Measurements from ENCODE around the gene WRAP53. TPM values are rescaled to one million over a fixed set of nuclear protein-coding genes. Genes with fewer than 3 reads are reported as not detected.

Gene WRAP53
- total and polyA plus RNA-seq, 4 experiments from 2014 or later, result 9.8 to 13.1 (median 12.2) TPM

DNA sequence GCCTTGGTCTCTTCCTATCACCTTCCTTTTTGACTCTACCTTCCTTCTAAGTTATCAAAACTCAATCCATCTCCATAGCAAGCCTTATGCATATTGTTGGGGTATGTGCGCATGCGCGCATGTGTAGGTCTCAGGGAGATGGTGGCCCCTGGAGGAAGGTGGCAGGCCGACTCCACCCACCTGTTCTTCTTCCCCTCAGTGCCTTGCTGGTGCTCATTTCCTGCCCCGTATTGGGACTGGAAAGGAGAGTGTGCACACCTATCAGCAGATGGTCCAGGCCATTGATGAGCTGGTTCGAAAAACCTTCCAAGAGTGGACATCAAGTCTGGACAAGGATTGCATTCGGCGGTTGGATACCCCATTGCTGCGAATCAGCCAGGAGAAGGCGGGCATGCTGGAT is 54.5 kb downstream of the WRAP53 start:
- no peak overlapping the region for H3K4me3 Mint-ChIP-seq
- intact Hi-C loops (cut with micrococcal nuclease), result loop anchor here (1.0 kb wide), 5 partner anchors 80 to 299 kb away; no protein-coding TSS in a partner anchor
- H3K4me3 ChIP-seq (ENCODE audit: low read length in 2 of 2), result no peak overlapping the region
- H3K27me3 ChIP-seq (ENCODE audit: insufficient read depth, low read length), result no peaks in the 10 kb centered on the region
- no peaks in the 10 kb centered on the region for H3K4me1 ChIP-seq (ENCODE audit: insufficient read depth, low read length)
- no peaks in the 10 kb centered on the region for H3K36me3 Mint-ChIP-seq
- H3K27ac Mint-ChIP-seq, result no peak overlapping the region
- H3K27ac ChIP-seq (ENCODE audit: low read depth, low read length), result no peak overlapping the region
- no peaks in the 10 kb centered on the region for H3K9me3 ChIP-seq (ENCODE audit: control insufficient read depth in 1 of 2, low read length in 2 of 2)
- DNase-seq, result no peak
- peaks cover 15 to 20% of the 10 kb centered on the region in 2 donors for H3K27me3 Mint-ChIP-seq
- H3K4me1 Mint-ChIP-seq, result peaks cover 0 to 4% (median 2%) of the 10 kb centered on the region in 4 donors
- ChIA-PET CTCF (ENCODE audit: partially characterized antibody) (interaction anchor here (1.3 to 3.4 kb wide), 10 partner anchors 10 to 317 kb away, joined by 3 to 13 read pairs (median 6); partner anchors contain the start of gene RNF227), POLR2A (ENCODE audit: partially characterized antibody) (no interaction called here)
- no peaks in the 10 kb centered on the region for H3K36me3 ChIP-seq (ENCODE audit: insufficient read depth, low read length)
- no peaks in the 10 kb centered on the region for H3K9me3 Mint-ChIP-seq

DNA sequence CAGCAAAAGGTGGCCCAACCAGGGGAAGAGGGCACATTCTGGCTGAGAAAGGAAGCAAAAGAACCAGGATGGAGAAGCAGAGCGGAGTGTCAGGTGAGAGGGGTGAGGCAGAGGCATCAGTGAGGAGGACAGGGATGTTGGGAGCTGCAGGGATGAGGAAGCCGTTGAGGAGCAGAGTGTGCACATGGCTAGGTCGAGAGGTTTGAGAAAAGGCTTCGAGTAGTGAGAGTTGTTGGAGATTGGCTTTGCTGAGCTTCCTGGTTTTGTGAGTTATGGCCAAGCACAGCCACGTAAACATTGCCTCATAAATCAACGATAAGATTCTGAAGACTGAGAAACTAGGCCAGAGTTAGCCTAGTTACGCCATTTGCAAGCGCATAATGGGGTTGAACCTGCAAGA is 56.1 kb downstream of the WRAP53 start:
- no peak overlapping the region for H3K4me3 ChIP-seq (ENCODE audit: low read length in 2 of 2)
- H3K27me3 Mint-ChIP-seq, result peaks cover 14 to 18% of the 10 kb centered on the region in 2 donors
- CTCF ChIA-PET (ENCODE audit: partially characterized antibody), result interaction anchor here (0.7 to 3.4 kb wide), 10 partner anchors 9 to 316 kb away, joined by 3 to 13 read pairs (median 5); partner anchors contain the start of gene RNF227
- no peak overlapping the region for H3K27ac Mint-ChIP-seq
- DNase-seq, result no peak
- no peaks in the 10 kb centered on the region for H3K9me3 Mint-ChIP-seq
- no peak overlapping the region for H3K4me3 Mint-ChIP-seq
- no peaks in the 10 kb centered on the region for H3K36me3 ChIP-seq (ENCODE audit: insufficient read depth, low read length)
- POLR2A ChIA-PET (ENCODE audit: partially characterized antibody), result interaction anchor here (1.3 kb wide), 1 partner anchor 91 kb away, joined by 4 read pairs; no protein-coding TSS in a partner anchor
- H3K27me3 ChIP-seq (ENCODE audit: insufficient read depth, low read length), result no peaks in the 10 kb centered on the region
- no peak overlapping the region for H3K27ac ChIP-seq (ENCODE audit: low read depth, low read length)
- no peaks in the 10 kb centered on the region for H3K4me1 ChIP-seq (ENCODE audit: insufficient read depth, low read length)
- H3K36me3 Mint-ChIP-seq, result no peaks in the 10 kb centered on the region
- no peaks in the 10 kb centered on the region for H3K9me3 ChIP-seq (ENCODE audit: control insufficient read depth in 1 of 2, low read length in 2 of 2)
- intact Hi-C loops (cut with micrococcal nuclease), result no loop called here
- H3K4me1 Mint-ChIP-seq, result peaks cover 0 to 4% (median 2%) of the 10 kb centered on the region in 4 donors

DNA sequence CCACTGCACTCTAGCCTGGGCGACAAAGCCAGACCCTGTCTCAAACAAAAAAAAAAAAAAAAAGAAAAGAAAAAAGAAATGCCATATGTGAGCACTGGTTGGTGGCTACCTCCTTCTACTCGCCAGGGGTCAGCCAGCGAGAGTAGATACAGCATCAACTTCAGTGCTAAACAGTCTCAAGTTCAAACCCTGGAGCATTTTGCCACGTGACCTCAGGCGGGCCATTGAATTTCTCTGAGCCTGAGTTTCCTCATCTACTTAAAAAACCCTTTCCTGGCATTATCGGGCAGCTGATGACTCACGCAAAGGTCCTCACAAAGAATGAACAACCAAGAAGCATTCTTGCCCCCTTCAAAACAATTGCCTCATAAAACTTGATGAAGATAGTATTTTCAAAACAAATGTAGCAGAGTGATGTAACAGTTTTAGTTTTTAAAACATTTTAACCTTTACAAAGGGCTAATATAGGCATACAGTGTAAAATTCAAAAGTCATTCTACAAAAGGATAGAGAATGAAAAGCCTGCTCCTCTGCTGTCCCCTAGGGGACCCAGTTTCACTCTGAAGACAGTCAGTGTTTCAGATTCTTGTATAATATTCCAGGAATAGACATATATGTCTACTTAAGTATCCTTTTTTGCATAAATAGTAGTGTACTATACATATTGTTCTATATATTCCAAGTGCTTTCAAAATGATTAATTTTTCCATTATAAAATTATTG is 57.6 kb downstream of the WRAP53 start:
- H3K27ac ChIP-seq (ENCODE audit: low read depth, low read length), result no peak overlapping the region
- ChIA-PET CTCF (ENCODE audit: partially characterized antibody) (no interaction called here), POLR2A (ENCODE audit: partially characterized antibody) (no interaction called here)
- no peaks in the 10 kb centered on the region for H3K9me3 Mint-ChIP-seq
- H3K27me3 Mint-ChIP-seq, result peaks cover 6 to 10% of the 10 kb centered on the region in 2 donors
- no peaks in the 10 kb centered on the region for H3K9me3 ChIP-seq (ENCODE audit: control insufficient read depth in 1 of 2, low read length in 2 of 2)
- H3K36me3 Mint-ChIP-seq, result no peaks in the 10 kb centered on the region
- no peaks in the 10 kb centered on the region for H3K27me3 ChIP-seq (ENCODE audit: insufficient read depth, low read length)
- intact Hi-C loops (cut with micrococcal nuclease), result no loop called here
- peaks cover 0 to 3% (median under 1%) of the 10 kb centered on the region in 4 donors for H3K4me1 Mint-ChIP-seq
- H3K4me3 Mint-ChIP-seq, result no peak overlapping the region
- DNase-seq, result no peak
- no peak overlapping the region for H3K4me3 ChIP-seq (ENCODE audit: low read length in 2 of 2)
- no peaks in the 10 kb centered on the region for H3K4me1 ChIP-seq (ENCODE audit: insufficient read depth, low read length)
- H3K27ac Mint-ChIP-seq, result no peak overlapping the region
- H3K36me3 ChIP-seq (ENCODE audit: insufficient read depth, low read length), result no peaks in the 10 kb centered on the region

DNA sequence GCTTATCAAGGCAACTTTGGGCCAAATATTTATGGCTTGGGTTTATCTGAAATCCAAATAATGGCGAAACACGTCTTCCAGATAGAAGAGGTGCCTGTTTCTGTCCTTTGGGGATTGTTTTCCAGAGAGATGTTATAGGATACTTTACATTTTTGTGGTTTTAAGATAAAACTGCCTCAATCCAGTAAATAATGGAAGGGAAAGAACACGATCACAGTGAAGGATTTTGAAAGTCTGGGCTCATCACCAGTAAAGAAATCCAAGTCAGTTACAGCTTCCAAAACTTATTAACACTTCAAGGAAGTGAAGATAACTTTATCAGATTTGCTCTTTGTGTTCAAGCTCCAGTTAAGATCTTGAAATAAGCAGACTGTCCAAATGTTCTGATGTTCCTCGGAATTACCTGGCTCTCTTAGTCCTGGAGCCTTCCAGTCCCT is 59.4 kb downstream of the WRAP53 start:
- Mint-ChIP-seq H3K9me3 (peaks cover 0 to 2% (median 0%) of the 10 kb centered on the region in 8 donors), H3K4me3 (no peak overlapping the region), H3K27me3 (peaks cover 5 to 9% of the 10 kb centered on the region in 2 donors), H3K4me1 (peaks cover 0 to 3% (median under 1%) of the 10 kb centered on the region in 4 donors), H3K36me3 (no peaks in the 10 kb centered on the region), H3K27ac (no peak overlapping the region)
- DNase-seq, result no peak
- Histone ChIP-seq H3K4me3 (ENCODE audit: low read length in 2 of 2) (no peak overlapping the region), H3K27me3 (ENCODE audit: insufficient read depth, low read length) (no peaks in the 10 kb centered on the region), H3K9me3 (ENCODE audit: control insufficient read depth in 1 of 2, low read length in 2 of 2) (no peaks in the 10 kb centered on the region), H3K36me3 (ENCODE audit: insufficient read depth, low read length) (no peaks in the 10 kb centered on the region), H3K27ac (ENCODE audit: low read depth, low read length) (no peak overlapping the region), H3K4me1 (ENCODE audit: insufficient read depth, low read length) (no peaks in the 10 kb centered on the region)
- ChIA-PET POLR2A (ENCODE audit: partially characterized antibody) (no interaction called here), CTCF (ENCODE audit: partially characterized antibody) (interaction anchor here (1.3 kb wide), 1 partner anchor 294 kb away, joined by 5 read pairs; no protein-coding TSS in a partner anchor)
- intact Hi-C loops (cut with micrococcal nuclease), result no loop called here

DNA sequence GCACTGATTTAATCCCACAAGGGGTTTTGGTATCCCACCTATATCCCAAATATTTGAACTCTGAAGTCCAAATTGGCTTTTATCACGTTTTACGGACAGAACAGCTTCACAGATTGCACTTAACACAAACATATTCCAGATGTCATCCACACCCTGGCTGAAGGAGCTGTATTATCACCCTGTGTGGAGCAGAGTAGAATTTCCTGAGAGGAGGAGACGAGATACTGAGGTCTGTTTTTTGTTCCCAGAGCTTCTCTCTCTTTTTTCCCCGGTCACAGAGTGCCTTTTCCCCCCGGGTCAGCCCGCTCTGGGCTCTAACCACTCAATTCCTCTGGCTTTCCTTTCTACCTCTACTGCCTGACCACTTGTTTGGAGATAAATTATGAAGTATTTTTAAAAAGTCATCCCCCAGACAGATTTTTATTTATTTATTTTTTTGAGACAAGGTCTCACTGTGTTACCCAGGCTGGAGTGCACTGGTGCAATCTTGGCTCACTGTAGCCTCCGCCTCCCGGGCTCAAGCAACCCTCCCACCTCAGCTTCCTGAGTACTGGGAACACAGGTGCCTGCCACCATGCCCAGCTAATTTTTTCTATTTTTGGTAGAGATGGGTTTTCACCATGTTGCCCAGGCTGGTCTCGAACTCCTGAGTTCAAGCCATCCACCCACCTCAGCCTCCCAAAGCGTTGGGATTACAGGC is 59.9 kb downstream of the WRAP53 start:
- DNase-seq, result no peak
- Mint-ChIP-seq H3K27me3 (peaks cover 5 to 11% of the 10 kb centered on the region in 2 donors), H3K4me3 (no peak overlapping the region), H3K4me1 (peaks cover 0 to 3% (median under 1%) of the 10 kb centered on the region in 4 donors), H3K9me3 (peaks cover 0 to 2% (median 0%) of the 10 kb centered on the region in 8 donors), H3K27ac (no peak overlapping the region), H3K36me3 (no peaks in the 10 kb centered on the region)
- no peaks in the 10 kb centered on the region for H3K4me1 ChIP-seq (ENCODE audit: insufficient read depth, low read length)
- no peaks in the 10 kb centered on the region for H3K9me3 ChIP-seq (ENCODE audit: control insufficient read depth in 1 of 2, low read length in 2 of 2)
- intact Hi-C loops (cut with micrococcal nuclease), result no loop called here
- CTCF ChIA-PET (ENCODE audit: partially characterized antibody), result interaction anchor here (1.3 kb wide), 1 partner anchor 293 kb away, joined by 5 read pairs; no protein-coding TSS in a partner anchor
- no peak overlapping the region for H3K4me3 ChIP-seq (ENCODE audit: low read length in 2 of 2)
- H3K36me3 ChIP-seq (ENCODE audit: insufficient read depth, low read length), result no peaks in the 10 kb centered on the region
- POLR2A ChIA-PET (ENCODE audit: partially characterized antibody), result no interaction called here
- no peaks in the 10 kb centered on the region for H3K27me3 ChIP-seq (ENCODE audit: insufficient read depth, low read length)
- H3K27ac ChIP-seq (ENCODE audit: low read depth, low read length), result no peak overlapping the region

DNA sequence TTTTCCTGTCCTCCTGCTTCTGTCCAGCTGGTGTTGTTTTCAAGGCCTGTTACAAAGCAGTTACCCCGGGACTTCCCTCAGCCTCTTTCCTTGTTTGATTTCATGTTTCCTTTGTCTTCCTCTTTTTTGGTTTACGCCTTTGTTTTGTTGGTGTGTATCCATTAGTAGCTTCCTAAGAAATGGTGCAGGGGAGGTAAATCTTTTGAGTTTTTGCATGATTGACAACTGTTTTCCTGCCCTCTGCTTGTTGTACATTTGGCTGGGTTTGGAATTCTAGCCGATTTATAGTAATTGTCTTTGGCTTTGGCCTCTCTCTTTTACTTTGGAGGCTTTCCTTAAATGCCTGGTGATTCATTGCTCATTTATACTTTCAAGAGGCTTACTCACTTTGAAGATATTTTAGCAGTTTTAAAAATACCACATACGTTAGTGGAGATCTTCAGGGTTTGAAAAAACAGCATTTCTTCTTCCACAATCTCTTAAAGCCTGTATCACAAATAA is 62.1 kb downstream of the WRAP53 start:
- H3K36me3 Mint-ChIP-seq, result no peaks in the 10 kb centered on the region
- CTCF ChIA-PET (ENCODE audit: partially characterized antibody), result no interaction called here
- DNase-seq, result no peak
- H3K27me3 ChIP-seq (ENCODE audit: insufficient read depth, low read length), result no peaks in the 10 kb centered on the region
- peaks cover 6 to 9% of the 10 kb centered on the region in 2 donors for H3K27me3 Mint-ChIP-seq
- intact Hi-C loops (cut with micrococcal nuclease), result no loop called here
- no peak overlapping the region for H3K27ac ChIP-seq (ENCODE audit: low read depth, low read length)
- POLR2A ChIA-PET (ENCODE audit: partially characterized antibody), result no interaction called here
- no peak overlapping the region for H3K4me3 Mint-ChIP-seq
- no peaks in the 10 kb centered on the region for H3K4me1 ChIP-seq (ENCODE audit: insufficient read depth, low read length)
- peak overlapping the region in 1 of 7 donors; percentile 78 for H3K27ac Mint-ChIP-seq
- H3K4me3 ChIP-seq (ENCODE audit: low read length in 2 of 2), result no peak overlapping the region
- H3K36me3 ChIP-seq (ENCODE audit: insufficient read depth, low read length), result no peaks in the 10 kb centered on the region
- no peaks in the 10 kb centered on the region for H3K4me1 Mint-ChIP-seq
- peaks cover 0 to 2% (median 0%) of the 10 kb centered on the region in 8 donors for H3K9me3 Mint-ChIP-seq
- H3K9me3 ChIP-seq (ENCODE audit: control insufficient read depth in 1 of 2, low read length in 2 of 2), result no peaks in the 10 kb centered on the region

All from CD4-positive, alpha-beta memory T cell (primary cell).